Nasal cavity respiratory epithelium epithelial cell of viscerocranial mucosa (primary cell): ENCODE measurements around the gene MRNIP. TPM values are rescaled to one million over a fixed set of nuclear protein-coding genes. Genes with fewer than 3 reads are reported as not detected.

Experiments
- total RNA-seq: library from RNA; depleted of rRNA; stranded (reverse); fragments of >200 nt; gene quantifications from 2 replicates; pipeline ENCODE4 v1.2.3, GENCODE V29; 2014

MRNIP gene
- total RNA-seq, result 10.3 and 12.8 TPM in 2 replicates

GRCh38 chr5:179858586-179859427 is at the start of gene MRNIP:
TSS of gene MRNIP (minus strand) at chr5:179858817. CDS start at chr5:179858796, 21 bp downstream.

DNA sequence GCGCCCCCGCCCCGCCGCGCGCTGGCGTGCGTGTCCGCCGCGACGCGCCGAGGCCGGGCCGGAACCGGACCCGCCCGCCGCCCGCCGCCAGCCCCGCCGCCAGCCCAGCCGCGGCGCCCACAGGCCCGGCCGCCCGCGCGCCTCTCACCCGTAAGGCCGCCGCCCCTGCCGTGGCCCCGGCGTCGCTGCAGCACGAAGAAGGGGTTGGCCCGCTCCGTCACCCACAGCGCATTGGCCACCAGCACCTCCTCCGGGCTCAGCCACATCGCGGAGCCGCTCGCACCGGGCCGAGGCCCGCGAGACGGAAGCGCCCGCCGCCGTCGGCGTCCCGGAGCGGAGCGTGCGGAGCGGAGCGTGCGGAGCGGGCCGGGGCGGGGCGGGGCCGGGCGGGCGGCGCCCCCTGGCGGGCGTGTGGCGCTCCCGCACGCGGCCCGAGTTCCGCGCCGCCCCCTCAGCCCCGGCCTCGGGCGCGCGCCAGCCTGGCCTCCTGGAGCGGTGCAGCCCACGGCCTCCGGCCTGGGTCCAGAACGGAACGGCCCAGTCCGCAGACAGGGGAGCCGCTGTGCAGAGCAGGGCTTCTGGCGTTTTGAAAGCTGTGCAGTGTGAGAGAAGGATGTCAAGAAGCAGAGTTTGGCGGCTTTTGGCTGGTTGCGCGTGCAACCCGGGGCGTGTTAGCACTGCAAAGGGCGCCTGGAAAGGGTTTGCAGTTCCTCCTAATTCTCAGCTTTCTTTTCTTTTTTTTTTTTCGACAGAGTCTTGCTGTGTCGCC is 49.1 kb upstream of the MRNIP start, which contains the start of gene TBC1D9B:
TBC1D9B (minus strand) TSS at position 342 of the 769 bp plus-strand sequence; CDS start at position 266, 76 bp downstream.

GRCh38 chr5:179820483-179821297 is 37.9 kb downstream of the MRNIP start, which contains the start of gene SQSTM1:
TSS of gene SQSTM1 (plus strand) at chr5:179820905. CDS start at chr5:179820937, 32 bp downstream.

GRCh38 chr5:179806250-179807048 is 52.2 kb downstream of the MRNIP start, which contains the start of gene MGAT4B:
TSS of gene MGAT4B (minus strand) at chr5:179806866. CDS start at chr5:179806583, 283 bp downstream.

GRCh38 chr5:179793468-179794139 is 65.0 kb downstream of the MRNIP start, which contains the start of gene LTC4S:
TSS of gene LTC4S (plus strand) at chr5:179793986. CDS start at chr5:179794081, 95 bp downstream.

Other genes with a start within 250 kb of the MRNIP start
- 527 and 722 TPM in 2 replicates for gene HNRNPH1, start 235.1 kb downstream of the MRNIP start, total RNA-seq
- gene CBY3, start 177.8 kb downstream of the MRNIP start, total RNA-seq, result 0.34 TPM in 1 of 2 replicates, not detected in the other
- 899 and 1,499 TPM in 2 replicates for gene CANX, start 159.8 kb downstream of the MRNIP start, total RNA-seq
- 7.2 and 13.8 TPM in 2 replicates for gene MAML1, start 126.0 kb downstream of the MRNIP start, total RNA-seq
- 0.34 TPM in 1 of 2 replicates, not detected in the other for gene LTC4S, start 64.8 kb downstream of the MRNIP start, total RNA-seq
- 95.3 and 270 TPM in 2 replicates for gene MGAT4B, start 52.0 kb downstream of the MRNIP start, total RNA-seq
- 655 and 811 TPM in 2 replicates for gene SQSTM1, start 37.9 kb downstream of the MRNIP start, total RNA-seq
- gene TBC1D9B, start 49.1 kb upstream of the MRNIP start, total RNA-seq, result 42.7 and 94.3 TPM in 2 replicates
- 10.6 and 30.1 TPM in 2 replicates for gene RNF130, start 212.9 kb upstream of the MRNIP start, total RNA-seq